ENCODE results near the gene NGRN.

The NGRN gene

DNA sequence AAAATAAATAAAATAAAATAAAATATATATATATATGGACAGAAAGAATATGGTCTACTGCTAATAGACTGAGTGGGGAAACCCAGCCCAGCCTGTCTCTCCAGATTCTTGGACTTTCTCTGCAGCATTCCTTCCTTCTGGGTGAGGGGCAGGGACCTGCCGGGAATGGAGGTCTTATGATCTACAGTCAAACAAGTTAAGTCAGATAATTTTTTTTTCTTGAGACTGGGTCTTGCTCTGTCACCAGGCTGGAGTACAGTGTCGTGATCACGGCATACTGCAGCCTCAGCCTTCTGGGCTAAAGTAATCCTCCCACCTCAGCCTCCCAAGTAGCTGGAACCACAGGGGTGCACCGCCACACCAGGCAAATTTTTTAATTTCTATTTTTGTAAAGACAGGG lies 53.1 kb downstream of the NGRN start:
- no peak for DNase-seq (ENCODE audit: low read depth)

DNA sequence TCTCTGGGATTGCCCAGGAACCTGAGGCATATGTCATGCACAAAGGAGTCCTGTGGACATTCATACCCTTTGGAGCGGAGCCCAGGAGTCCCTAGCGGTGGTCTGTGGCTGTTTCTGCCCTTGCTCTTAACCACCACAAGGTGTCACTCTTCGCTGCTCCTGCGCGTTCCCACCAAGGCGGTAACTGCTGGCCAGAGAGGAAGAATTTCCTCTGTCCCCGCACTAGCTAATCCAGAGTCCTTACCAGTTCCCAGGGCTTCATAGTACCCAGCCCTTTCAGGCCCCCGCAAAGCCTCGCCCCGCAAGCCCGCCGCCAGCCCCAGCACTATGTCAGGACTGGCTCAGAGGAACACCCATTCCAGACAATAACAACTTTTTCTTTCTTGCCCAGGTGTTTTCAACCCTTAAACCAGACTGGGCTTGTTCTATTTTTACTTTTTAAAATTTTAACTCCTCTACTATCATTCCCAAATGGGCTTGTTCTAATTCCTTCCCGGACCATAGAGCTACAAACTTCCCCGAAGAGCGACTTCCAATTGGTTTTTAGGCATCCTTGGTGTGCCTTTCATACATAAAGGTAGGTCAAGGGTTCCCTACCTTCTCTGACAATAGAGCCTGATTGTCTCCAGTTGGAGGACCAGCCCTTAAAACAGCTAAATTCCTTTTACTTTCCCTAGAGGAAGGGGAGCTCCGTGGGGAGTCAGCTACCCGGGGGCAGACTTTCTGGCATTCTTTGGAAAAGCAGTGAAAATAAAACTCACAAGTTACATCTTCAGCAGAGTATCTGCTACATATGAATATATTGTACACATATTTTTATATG lies 54.8 kb downstream of the NGRN start:
- peak; percentile 80 for DNase-seq (ENCODE audit: low read depth)

GRCh38 chr15:90320885-90321278 lies 55.4 kb downstream of the NGRN start:
- no peak for DNase-seq (ENCODE audit: low read depth)

Data from GM04504 (cell line).